ENCODE data around the gene EXOG.

The EXOG gene

GRCh38 chr3:38460377-38461270 lies 35.5 kb upstream of the EXOG start:
- TF ChIP-seq, protein P1, sequence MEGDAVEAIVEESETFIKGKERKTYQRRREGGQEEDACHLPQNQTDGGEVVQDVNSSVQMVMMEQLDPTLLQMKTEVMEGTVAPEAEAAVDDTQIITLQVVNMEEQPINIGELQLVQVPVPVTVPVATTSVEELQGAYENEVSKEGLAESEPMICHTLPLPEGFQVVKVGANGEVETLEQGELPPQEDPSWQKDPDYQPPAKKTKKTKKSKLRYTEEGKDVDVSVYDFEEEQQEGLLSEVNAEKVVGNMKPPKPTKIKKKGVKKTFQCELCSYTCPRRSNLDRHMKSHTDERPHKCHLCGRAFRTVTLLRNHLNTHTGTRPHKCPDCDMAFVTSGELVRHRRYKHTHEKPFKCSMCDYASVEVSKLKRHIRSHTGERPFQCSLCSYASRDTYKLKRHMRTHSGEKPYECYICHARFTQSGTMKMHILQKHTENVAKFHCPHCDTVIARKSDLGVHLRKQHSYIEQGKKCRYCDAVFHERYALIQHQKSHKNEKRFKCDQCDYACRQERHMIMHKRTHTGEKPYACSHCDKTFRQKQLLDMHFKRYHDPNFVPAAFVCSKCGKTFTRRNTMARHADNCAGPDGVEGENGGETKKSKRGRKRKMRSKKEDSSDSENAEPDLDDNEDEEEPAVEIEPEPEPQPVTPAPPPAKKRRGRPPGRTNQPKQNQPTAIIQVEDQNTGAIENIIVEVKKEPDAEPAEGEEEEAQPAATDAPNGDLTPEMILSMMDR (conservative IDR thresholded peaks at IDR 0.05; ENCODE audit: control insufficient read depth, insufficient read depth, low read depth, low read length) = no peak
- H3K4me3 ChIP-seq (ENCODE audit: control insufficient read depth, low read depth, low read length) = no peak overlapping the region
- DNase-seq (ENCODE audit: low read depth) = no peak

DNA sequence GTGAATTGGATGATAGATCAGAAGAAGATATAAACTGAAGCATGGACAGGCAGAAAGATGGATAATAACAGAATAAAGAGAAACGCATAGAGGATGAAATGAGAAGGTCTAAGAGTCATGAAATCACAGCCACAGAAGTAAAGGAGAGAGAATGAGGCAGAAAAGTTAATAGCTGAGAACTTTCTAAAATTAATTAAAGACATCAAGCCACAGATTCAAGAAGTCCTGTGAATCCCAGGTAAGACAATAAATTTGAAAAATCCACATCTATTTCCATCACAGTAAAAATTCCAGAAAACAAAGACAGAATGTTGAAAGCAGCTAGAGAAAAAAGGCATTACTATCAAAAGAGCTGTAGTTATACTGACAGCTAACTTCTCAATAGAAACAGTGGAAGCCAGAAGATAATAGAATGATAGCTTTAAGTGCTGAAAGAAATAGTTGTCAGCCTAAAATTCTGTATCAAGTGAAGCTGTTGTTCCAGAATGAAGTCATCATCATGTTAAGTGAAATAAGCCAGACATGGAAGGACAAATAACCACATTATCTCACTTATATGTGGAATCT lies 30.5 kb upstream of the EXOG start:
- DNase-seq (ENCODE audit: low read depth) = no peak
- H3K4me3 ChIP-seq (ENCODE audit: control insufficient read depth, low read depth, low read length) = no peak overlapping the region
- TF ChIP-seq, protein P1 (conservative IDR thresholded peaks at IDR 0.05; ENCODE audit: control insufficient read depth, insufficient read depth, low read depth, low read length) = no peak

DNA sequence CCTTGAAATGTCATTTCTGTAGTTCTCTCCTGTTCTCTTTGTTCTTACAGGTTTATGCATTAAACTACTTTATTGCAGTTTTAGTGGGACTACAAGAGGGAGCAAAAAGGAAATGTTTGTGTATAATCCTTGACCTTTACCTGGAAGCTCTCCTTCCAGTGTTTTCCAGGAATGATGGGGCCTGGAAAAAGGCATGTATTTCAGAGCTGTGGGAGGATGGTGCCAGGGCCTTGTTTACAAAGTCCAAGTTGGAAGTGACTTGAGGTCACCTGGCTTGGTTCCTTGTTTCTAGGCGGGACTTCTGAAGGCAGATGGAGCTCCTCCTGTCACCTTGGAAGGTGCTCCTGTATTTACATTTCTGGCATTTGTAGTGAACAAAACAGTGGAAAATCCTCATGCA lies 27.4 kb upstream of the EXOG start:
- TF ChIP-seq, protein P1 (conservative IDR thresholded peaks at IDR 0.05; ENCODE audit: control insufficient read depth, insufficient read depth, low read depth, low read length) = no peak
- no peak for DNase-seq (ENCODE audit: low read depth)
- no peak overlapping the region for H3K4me3 ChIP-seq (ENCODE audit: control insufficient read depth, low read depth, low read length)

DNA sequence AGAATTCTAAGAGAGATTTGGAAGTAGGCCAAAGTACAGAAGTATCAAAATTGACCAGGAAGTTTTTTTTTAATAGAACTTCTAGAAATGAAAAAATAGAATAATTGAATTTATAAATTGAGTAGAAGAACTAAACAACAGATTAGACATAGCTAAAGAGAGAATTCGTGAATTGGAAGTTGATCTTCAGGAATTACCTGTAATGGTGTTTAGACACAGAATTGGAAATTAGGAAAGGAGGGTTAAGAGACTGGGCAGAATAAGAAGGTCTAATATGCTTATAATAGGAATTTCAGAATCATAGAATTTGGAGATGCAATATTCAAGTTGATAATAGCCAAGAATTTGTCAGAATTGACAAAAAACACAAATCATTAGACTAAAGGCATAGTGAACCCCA lies 26.3 kb upstream of the EXOG start:
- no peak for DNase-seq (ENCODE audit: low read depth)
- TF ChIP-seq, protein P1 (conservative IDR thresholded peaks at IDR 0.05; ENCODE audit: control insufficient read depth, insufficient read depth, low read depth, low read length) = no peak
- no peak overlapping the region for H3K4me3 ChIP-seq (ENCODE audit: control insufficient read depth, low read depth, low read length)

GRCh38 chr3:38471260-38471857 lies 24.8 kb upstream of the EXOG start:
- TF ChIP-seq, protein P1 (conservative IDR thresholded peaks at IDR 0.05; ENCODE audit: control insufficient read depth, insufficient read depth, low read depth, low read length) = no peak
- no peak overlapping the region for H3K4me3 ChIP-seq (ENCODE audit: control insufficient read depth, low read depth, low read length)
- DNase-seq (ENCODE audit: low read depth) = peak; percentile 17

DNA sequence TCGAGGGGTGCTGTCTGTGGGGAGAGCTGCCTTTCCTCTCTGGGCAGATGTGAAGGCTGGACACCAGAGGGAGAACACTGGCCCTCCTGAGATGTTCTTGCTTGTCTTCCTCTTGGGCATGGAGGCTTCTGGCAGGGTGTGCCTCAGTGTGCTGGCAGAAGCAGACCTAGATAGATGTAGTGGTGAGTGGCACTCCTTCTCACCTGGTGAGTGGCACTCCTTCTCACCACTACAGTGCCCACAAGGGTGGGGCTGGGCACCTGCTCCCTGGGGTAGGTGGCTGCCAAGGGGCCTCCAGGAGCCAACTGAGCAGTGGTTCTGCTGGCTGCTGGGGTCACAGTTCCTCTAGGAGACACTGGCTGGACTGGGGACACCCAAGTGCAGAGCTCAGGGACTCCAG lies 23.8 kb upstream of the EXOG start:
- no peak overlapping the region for H3K4me3 ChIP-seq (ENCODE audit: control insufficient read depth, low read depth, low read length)
- no peak for DNase-seq (ENCODE audit: low read depth)
- TF ChIP-seq, protein P1 (conservative IDR thresholded peaks at IDR 0.05; ENCODE audit: control insufficient read depth, insufficient read depth, low read depth, low read length) = no peak
